GM23248 (cell line): ENCODE results near the gene HNRNPUL2. TPM values are rescaled to one million over a fixed set of nuclear protein-coding genes. Genes with fewer than 3 reads are reported as not detected.

Source experiments
- DNase-seq: peaks from one replicate; pipeline ENCODE4 v3.0.0-alpha.2; 2015
- H2AFZ ChIP-seq: fragments of 200-600 bp; sonication (generic); 2 replicates; pipeline ENCODE4 v1.6.1; 2016; ENCODE audit warnings: antibody characterized with exemption
- H3F3A ChIP-seq: fragments of 200-600 bp; sonication (generic); 2 replicates; pipeline ENCODE4 v1.6.1; 2016; ENCODE audit warnings: mild to moderate bottlenecking, antibody characterized with exemption, mixed run types; ENCODE audit not compliant: insufficient read depth
- H3K27ac ChIP-seq: fragments of 200-600 bp; sonication (generic); 2 replicates; pipeline ENCODE4 v1.5.1; 2016; ENCODE audit warnings: mild to moderate bottlenecking
- H3K27me3 ChIP-seq: fragments of 200-600 bp; sonication (generic); replicated peaks from 2 replicates; pipeline ENCODE4 v1.6.1; 2016; ENCODE audit warnings: mild to moderate bottlenecking; ENCODE audit not compliant: insufficient read depth
- H3K36me3 ChIP-seq: fragments of 200-600 bp; sonication (generic); 2 replicates; pipeline ENCODE4 v1.6.1; 2016; ENCODE audit warnings: low read depth, mild to moderate bottlenecking
- H3K4me1 ChIP-seq: fragments of 200-600 bp; sonication (generic); 2 replicates; pipeline ENCODE4 v1.6.1; 2016; ENCODE audit warnings: mild to moderate bottlenecking; ENCODE audit not compliant: insufficient read depth
- H3K4me2 ChIP-seq: fragments of 200-600 bp; sonication (generic); one replicate; pipeline ENCODE4 v1.6.1; 2016; ENCODE audit warnings: mild to moderate bottlenecking; ENCODE audit not compliant: unreplicated experiment
- H3K4me3 ChIP-seq: fragments of 200-600 bp; sonication (generic); 2 replicates; pipeline ENCODE4 v1.5.1; 2016; ENCODE audit warnings: mild to moderate bottlenecking
- H3K79me2 ChIP-seq: fragments of 200-600 bp; sonication (generic); 2 replicates; pipeline ENCODE4 v1.6.1; 2016; ENCODE audit warnings: mild to moderate bottlenecking; ENCODE audit not compliant: insufficient read depth
- H3K9ac ChIP-seq: fragments of 200-600 bp; sonication (generic); 2 replicates; pipeline ENCODE4 v1.6.1; 2016; ENCODE audit warnings: mild to moderate bottlenecking
- H3K9me2 ChIP-seq: fragments of 200-600 bp; sonication (generic); 2 replicates; pipeline ENCODE4 v1.6.1; 2016; ENCODE audit warnings: mixed run types, mild to moderate bottlenecking, moderate library complexity; ENCODE audit not compliant: insufficient read depth
- H3K9me3 ChIP-seq: fragments of 200-600 bp; sonication (generic); one replicate; pipeline ENCODE4 v1.6.1; 2017; ENCODE audit warnings: low read depth
- H4K20me1 ChIP-seq: fragments of 200-600 bp; sonication (generic); 2 replicates; pipeline ENCODE4 v1.6.0; 2016; ENCODE audit not compliant: insufficient read depth
- EZH2 ChIP-seq: fragments of 200-600 bp; sonication (generic); IDR thresholded peaks from 2 replicates; pipeline ENCODE4 v1.6.1; 2018; ENCODE audit warnings: antibody characterized with exemption, mild to moderate bottlenecking; ENCODE audit not compliant: insufficient read depth, poor library complexity, severe bottlenecking
- EZH2phosphoT487 ChIP-seq: fragments of 200-600 bp; sonication (generic); IDR thresholded peaks from 2 replicates; pipeline ENCODE4 v1.6.1; 2018; ENCODE audit warnings: antibody characterized with exemption, moderate library complexity, mild to moderate bottlenecking, low read depth; ENCODE audit not compliant: insufficient read depth
- WGBS, 2 experiments: methylation state at CpG; one replicate each; pipeline ENCODE4 v1.1.6; 2015 to 2017; ENCODE audit warnings: low lambda C conversion rate in 2 of 2, low coverage in 1 of 2; ENCODE audit errors: missing lambda C conversion rate in 2 of 2; 5-methylcytosine and 5-hydroxymethylcytosine counted together
- in situ Hi-C: fragments of 300-500 bp; cut with MboI; formaldehyde crosslinking; loops from 2 replicates; pipeline ENCODE4 v1.15.0; 2020
- polyA plus RNA-seq: library from polyadenylated mRNA; unstranded; fragments of >200 nt; fragmentation: Nextera tagmentation; extraction: Ambion mirVana; gene quantifications from 2 replicates; pipeline ENCODE4 v1.2.1, GENCODE V29; 2016
- total RNA-seq: library from RNA; depleted of rRNA; stranded (reverse); fragments of >200 nt; shearing (Covaris generic); gene quantifications from 2 replicates; pipeline ENCODE4 v1.2.3, GENCODE V29; 2014

Gene HNRNPUL2
- total and polyA plus RNA-seq, 2 experiments from 2014 or later: 3.1 to 5.0 TPM

DNA sequence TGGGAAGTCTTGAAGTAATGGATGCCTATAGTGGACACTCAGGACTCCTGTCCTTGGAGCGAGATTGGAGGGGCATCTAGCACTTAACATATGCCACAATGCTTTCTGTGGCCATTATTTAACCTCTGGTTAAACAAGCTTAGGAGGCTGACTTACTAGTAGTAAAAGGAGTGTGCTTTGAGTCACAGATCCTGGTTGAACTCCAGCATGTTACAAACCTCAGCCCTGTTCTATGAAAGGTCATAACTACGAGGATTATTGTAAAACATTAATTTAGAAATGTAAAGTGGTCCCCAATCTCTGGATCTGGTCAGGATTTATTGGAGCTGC, 54.1 kb downstream of the HNRNPUL2 start:
- Histone ChIP-seq H3F3A (peaks cover 33% of the 10 kb centered on the region), H3K79me2 (peaks cover 70% of the 10 kb centered on the region), H3K36me3 (peaks cover 10% of the 10 kb centered on the region; the same call in 1 of the 2 replicates), H3K27ac (peak overlapping the region; percentile 85), H3K4me2 (peak overlapping the region; percentile 83), H2AFZ (no peak overlapping the region), H3K9ac (peak overlapping the region; percentile 89; the same call in 1 of the 2 replicates), H4K20me1 (no peaks in the 10 kb centered on the region), H3K4me1 (peaks cover 14% of the 10 kb centered on the region), H3K9me2 (no peaks in the 10 kb centered on the region), H3K27me3 (no peaks in the 10 kb centered on the region), H3K9me3 (no peaks in the 10 kb centered on the region), H3K4me3 (peak overlapping the region; percentile 85)
- TF ChIP-seq EZH2phosphoT487 (no peak), EZH2 (no peak)
- DNase-seq: peak; percentile 62
- WGBS, 2 experiments: 92 to 93% methylated on average over 2 of the region's 2 CpGs
- in situ Hi-C loops: no loop called here

DNA sequence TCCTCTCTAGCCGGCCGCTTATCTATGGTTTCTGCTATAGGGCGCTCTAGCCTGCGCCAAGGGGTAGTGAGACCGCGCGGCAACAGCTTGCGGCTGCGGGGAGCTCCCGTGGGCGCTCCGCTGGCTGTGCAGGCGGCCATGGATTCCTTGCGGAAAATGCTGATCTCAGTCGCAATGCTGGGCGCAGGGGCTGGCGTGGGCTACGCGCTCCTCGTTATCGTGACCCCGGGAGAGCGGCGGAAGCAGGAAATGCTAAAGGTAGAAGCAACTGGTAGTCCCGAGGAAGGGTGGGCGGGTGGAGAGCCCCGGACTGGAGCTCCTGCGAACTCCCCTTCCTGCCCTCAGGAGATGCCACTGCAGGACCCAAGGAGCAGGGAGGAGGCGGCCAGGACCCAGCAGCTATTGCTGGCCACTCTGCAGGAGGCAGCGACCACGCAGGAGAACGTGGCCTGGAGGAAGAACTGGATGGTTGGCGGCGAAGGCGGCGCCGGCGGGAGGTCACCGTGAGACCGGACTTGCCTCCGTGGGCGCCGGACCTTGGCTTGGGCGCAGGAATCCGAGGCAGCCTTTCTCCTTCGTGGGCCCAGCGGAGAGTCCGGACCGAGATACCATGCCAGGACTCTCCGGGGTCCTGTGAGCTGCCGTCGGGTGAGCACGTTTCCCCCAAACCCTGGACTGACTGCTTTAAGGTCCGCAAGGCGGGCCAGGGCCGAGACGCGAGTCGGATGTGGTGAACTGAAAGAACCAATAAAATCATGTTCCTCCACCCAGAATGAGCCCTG, 55.5 kb downstream of the HNRNPUL2 start, which contains the start of the genes LBHD1 and UQCC3:
Gene LBHD1, minus strand, starts transcription at position 660 of the 782 bp plus-strand sequence. CDS start 2,236 bp downstream, outside the sequence.
Gene UQCC3, plus strand, starts transcription at position 66 of the 782 bp plus-strand sequence. Its CDS starts 73 bp downstream, at position 139.
- in situ Hi-C loops: no loop called here
- peak; percentile 91 for DNase-seq
- Histone ChIP-seq H3K36me3 (peaks cover 4% of the 10 kb centered on the region; the same call in 1 of the 2 replicates), H3F3A (peaks cover 39% of the 10 kb centered on the region), H3K79me2 (peaks cover 69% of the 10 kb centered on the region), H4K20me1 (no peaks in the 10 kb centered on the region), H3K27ac (peak within 1 kb of the TSS; percentile 85), H3K9ac (peak within 1 kb of the TSS; percentile 89), H3K9me2 (no peaks in the 10 kb centered on the region), H3K4me1 (peaks cover 12% of the 10 kb centered on the region), H3K4me3 (peak within 1 kb of the TSS; percentile 85), H3K4me2 (peak within 1 kb of the TSS; percentile 83), H3K27me3 (no peaks in the 10 kb centered on the region), H3K9me3 (no peaks in the 10 kb centered on the region), H2AFZ (peak within 1 kb of the TSS; percentile 84)
- WGBS, 2 experiments: 1% methylated on average over 57 to 58 of the region's 59 CpGs
- no peak for TF ChIP-seq EZH2
- TF ChIP-seq EZH2phosphoT487: no peak

DNA sequence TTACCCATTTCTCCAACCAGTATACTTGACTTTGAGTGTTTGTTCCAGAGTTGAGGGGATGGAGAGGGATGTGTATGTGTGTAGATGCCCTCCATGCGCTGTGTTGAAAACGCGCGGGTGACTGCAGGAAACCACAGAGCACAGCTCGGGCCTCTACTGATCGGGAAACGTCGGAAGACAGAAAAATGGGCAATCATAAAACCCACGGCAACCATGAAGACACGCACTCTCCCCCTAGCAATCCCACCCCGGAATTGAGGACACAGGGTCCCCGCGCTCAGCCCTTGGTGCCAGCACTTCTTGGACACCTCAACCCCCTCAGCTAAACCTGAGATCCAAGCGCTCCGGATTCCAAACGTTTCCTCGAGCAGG, 56.0 kb downstream of the HNRNPUL2 start:
- in situ Hi-C loops: no loop called here
- peak overlapping the region; percentile 85 for H3K27ac ChIP-seq
- no peaks in the 10 kb centered on the region for H3K9me3 ChIP-seq
- H3K27me3 ChIP-seq: no peaks in the 10 kb centered on the region
- WGBS, 2 experiments: 1 to 2% methylated on average over 17 of the region's 17 CpGs
- H3K79me2 ChIP-seq: peaks cover 69% of the 10 kb centered on the region
- H3K36me3 ChIP-seq: peaks cover 3% of the 10 kb centered on the region; the same call in 1 of the 2 replicates
- peak overlapping the region; percentile 85 for H3K4me3 ChIP-seq
- peak overlapping the region; percentile 89 for H3K9ac ChIP-seq
- peaks cover 39% of the 10 kb centered on the region for H3F3A ChIP-seq
- H3K4me2 ChIP-seq: peak overlapping the region; percentile 83
- no peaks in the 10 kb centered on the region for H3K9me2 ChIP-seq
- H3K4me1 ChIP-seq: peaks cover 17% of the 10 kb centered on the region
- peak overlapping the region; percentile 84 for H2AFZ ChIP-seq
- H4K20me1 ChIP-seq: no peaks in the 10 kb centered on the region
- TF ChIP-seq EZH2phosphoT487 (no peak), EZH2 (no peak)
- DNase-seq: peak; percentile 70

DNA sequence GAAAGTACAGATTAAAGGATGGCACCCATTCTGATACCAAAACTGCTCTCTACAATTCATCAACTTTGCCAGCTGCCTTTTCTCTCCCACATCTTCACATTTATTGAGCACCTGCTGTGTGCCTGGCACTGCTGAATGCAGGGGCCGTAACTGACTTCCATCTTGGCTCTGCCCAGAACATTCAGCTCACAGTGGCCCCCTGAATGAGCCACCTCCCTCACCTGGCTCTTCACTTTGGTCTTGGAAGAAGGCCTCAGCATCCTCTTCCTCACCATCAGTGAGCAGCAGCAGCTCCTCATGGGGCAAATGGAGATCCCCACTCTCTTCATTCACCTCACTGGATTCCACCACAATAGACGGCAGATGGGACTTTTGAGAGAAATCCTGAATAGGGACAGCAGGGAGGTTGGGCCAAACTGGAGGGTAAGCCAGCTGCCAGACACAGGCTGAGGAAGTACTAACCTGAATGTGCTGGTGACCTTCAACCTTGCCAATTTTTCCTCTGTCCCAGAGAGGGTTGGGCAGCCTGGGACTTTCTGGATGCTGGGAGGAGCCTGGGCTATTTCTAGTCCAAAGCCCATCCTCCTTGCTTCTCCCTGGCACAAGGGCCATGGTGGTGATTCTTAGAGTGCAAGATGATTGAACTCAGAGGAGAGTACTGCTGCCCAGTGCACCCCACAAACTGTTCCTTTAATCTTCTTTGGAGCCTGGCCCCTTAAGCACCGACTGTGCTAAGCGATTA, 57.7 kb downstream of the HNRNPUL2 start:
- peak; percentile 38 for DNase-seq
- TF ChIP-seq EZH2 (no peak), EZH2phosphoT487 (no peak)
- Histone ChIP-seq H3K27ac (peak overlapping the region; percentile 85), H4K20me1 (no peaks in the 10 kb centered on the region), H3K9me3 (no peaks in the 10 kb centered on the region), H2AFZ (no peak overlapping the region), H3K4me1 (peaks cover 21% of the 10 kb centered on the region), H3K9ac (peak overlapping the region; percentile 89; the same call in 1 of the 2 replicates), H3K79me2 (peaks cover 63% of the 10 kb centered on the region), H3K4me3 (no peak overlapping the region), H3F3A (peaks cover 42% of the 10 kb centered on the region), H3K9me2 (no peaks in the 10 kb centered on the region), H3K36me3 (no peaks in the 10 kb centered on the region), H3K27me3 (no peaks in the 10 kb centered on the region), H3K4me2 (no peak overlapping the region)
- in situ Hi-C loops: no loop called here
- 71 to 76% methylated on average over 4 of the region's 4 CpGs for WGBS, 2 experiments
